ENCODE data around the gene CD200R1. TPM values are rescaled to one million over a fixed set of nuclear protein-coding genes. Genes with fewer than 3 reads are reported as not detected.

CD200R1 gene
- total and polyA plus RNA-seq, 2 of the 13 experiments (the other 11 are each of a cell fraction or from before 2014, with no cell fraction given), result 0.04 TPM; not detected in 1

- peak; percentile 31; the same call in 1 of the 2 replicates for TF ChIP-seq KLF12 (CRISPR knock-in tag; IDR thresholded peaks at IDR 0.05; ENCODE audit: borderline replicate concordance)
- no peak for TF ChIP-seq HMG20A (CRISPR knock-in tag; IDR thresholded peaks at IDR 0.05; ENCODE audit: borderline replicate concordance)
- TF ChIP-seq ZNF253 (CRISPR knock-in tag; IDR thresholded peaks at IDR 0.05; ENCODE audit: borderline replicate concordance), result no peak; the same call in 1 of the 2 replicates
- TF ChIP-seq JUN (CRISPR knock-in tag; IDR thresholded peaks at IDR 0.05), result peak; percentile 69
- TF ChIP-seq, protein P1, sequence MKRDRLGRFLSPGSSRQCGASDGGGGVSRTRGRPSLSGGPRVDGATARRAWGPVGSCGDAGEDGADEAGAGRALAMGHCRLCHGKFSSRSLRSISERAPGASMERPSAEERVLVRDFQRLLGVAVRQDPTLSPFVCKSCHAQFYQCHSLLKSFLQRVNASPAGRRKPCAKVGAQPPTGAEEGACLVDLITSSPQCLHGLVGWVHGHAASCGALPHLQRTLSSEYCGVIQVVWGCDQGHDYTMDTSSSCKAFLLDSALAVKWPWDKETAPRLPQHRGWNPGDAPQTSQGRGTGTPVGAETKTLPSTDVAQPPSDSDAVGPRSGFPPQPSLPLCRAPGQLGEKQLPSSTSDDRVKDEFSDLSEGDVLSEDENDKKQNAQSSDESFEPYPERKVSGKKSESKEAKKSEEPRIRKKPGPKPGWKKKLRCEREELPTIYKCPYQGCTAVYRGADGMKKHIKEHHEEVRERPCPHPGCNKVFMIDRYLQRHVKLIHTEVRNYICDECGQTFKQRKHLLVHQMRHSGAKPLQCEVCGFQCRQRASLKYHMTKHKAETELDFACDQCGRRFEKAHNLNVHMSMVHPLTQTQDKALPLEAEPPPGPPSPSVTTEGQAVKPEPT (CRISPR knock-in tag; IDR thresholded peaks at IDR 0.05; ENCODE audit: low read depth), result 0 out of 2 replicates have a peak, but pooled peaks have one; percentile 48
- TF ChIP-seq, protein P2, sequence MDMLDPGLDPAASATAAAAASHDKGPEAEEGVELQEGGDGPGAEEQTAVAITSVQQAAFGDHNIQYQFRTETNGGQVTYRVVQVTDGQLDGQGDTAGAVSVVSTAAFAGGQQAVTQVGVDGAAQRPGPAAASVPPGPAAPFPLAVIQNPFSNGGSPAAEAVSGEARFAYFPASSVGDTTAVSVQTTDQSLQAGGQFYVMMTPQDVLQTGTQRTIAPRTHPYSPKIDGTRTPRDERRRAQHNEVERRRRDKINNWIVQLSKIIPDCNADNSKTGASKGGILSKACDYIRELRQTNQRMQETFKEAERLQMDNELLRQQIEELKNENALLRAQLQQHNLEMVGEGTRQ (IDR thresholded peaks at IDR 0.05; ENCODE audit: low read depth, low read length), result no peak
- TF ChIP-seq, protein P2 (CRISPR knock-in tag; IDR thresholded peaks at IDR 0.05; ENCODE audit: borderline replicate concordance), result 0 out of 2 replicates have a peak, but pooled peaks have one; percentile 6
- peak; percentile 63; the same call in 1 of the 2 replicates for TF ChIP-seq IRX3 (CRISPR knock-in tag; IDR thresholded peaks at IDR 0.05; ENCODE audit: borderline replicate concordance, low read depth)
- TF ChIP-seq ZBTB34 (CRISPR knock-in tag; IDR thresholded peaks at IDR 0.05), result no peak; the same call in 1 of the 2 replicates
- TF ChIP-seq, protein P3, sequence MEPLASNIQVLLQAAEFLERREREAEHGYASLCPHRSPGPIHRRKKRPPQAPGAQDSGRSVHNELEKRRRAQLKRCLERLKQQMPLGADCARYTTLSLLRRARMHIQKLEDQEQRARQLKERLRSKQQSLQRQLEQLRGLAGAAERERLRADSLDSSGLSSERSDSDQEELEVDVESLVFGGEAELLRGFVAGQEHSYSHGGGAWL (CRISPR knock-in tag; IDR thresholded peaks at IDR 0.05), result peak; percentile 92
- TF ChIP-seq ZNF577 (CRISPR knock-in tag; IDR thresholded peaks at IDR 0.05; ENCODE audit: borderline replicate concordance, low read depth), result 0 out of 2 replicates have a peak, but pooled peaks have one; percentile 30
- TF ChIP-seq, protein P4, sequence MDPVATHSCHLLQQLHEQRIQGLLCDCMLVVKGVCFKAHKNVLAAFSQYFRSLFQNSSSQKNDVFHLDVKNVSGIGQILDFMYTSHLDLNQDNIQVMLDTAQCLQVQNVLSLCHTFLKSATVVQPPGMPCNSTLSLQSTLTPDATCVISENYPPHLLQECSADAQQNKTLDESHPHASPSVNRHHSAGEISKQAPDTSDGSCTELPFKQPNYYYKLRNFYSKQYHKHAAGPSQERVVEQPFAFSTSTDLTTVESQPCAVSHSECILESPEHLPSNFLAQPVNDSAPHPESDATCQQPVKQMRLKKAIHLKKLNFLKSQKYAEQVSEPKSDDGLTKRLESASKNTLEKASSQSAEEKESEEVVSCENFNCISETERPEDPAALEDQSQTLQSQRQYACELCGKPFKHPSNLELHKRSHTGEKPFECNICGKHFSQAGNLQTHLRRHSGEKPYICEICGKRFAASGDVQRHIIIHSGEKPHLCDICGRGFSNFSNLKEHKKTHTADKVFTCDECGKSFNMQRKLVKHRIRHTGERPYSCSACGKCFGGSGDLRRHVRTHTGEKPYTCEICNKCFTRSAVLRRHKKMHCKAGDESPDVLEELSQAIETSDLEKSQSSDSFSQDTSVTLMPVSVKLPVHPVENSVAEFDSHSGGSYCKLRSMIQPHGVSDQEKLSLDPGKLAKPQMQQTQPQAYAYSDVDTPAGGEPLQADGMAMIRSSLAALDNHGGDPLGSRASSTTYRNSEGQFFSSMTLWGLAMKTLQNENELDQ (CRISPR knock-in tag; IDR thresholded peaks at IDR 0.05; ENCODE audit: borderline replicate concordance), result no peak
- peak; percentile 90 for TF ChIP-seq TIGD3 (CRISPR knock-in tag; IDR thresholded peaks at IDR 0.05; ENCODE audit: borderline replicate concordance)
- peak; percentile 63; the same call in 1 of the 2 replicates for TF ChIP-seq KDM5A (IDR thresholded peaks at IDR 0.05; ENCODE audit: borderline replicate concordance, low read length)
- TF ChIP-seq REXO4 (CRISPR knock-in tag; IDR thresholded peaks at IDR 0.05; ENCODE audit: borderline replicate concordance), result no peak
- 0 out of 2 replicates have a peak, but pooled peaks have one; percentile 72 for TF ChIP-seq RARG (CRISPR knock-in tag; IDR thresholded peaks at IDR 0.05; ENCODE audit: low read depth)
- no peak for TF ChIP-seq STAT5B (CRISPR knock-in tag; IDR thresholded peaks at IDR 0.05)
These were observed 44.6 kb upstream of the CD200R1 start (continued) for GRCh38 chr3:113019182-113020137.

Measured in HepG2 (cell line).